Upper lobe of right lung (tissue), 1 donor: Measurements from ENCODE around the gene MYO18B. TPM values are rescaled to one million over a fixed set of nuclear protein-coding genes. Genes with fewer than 3 reads are reported as not detected.
"Not testable (repeated sequence)": the region's sequence is repeated elsewhere in the genome, so short reads cannot be mapped to it uniquely, and the experiment has no call there.

Source experiments
- ATAC-seq: fragments of 200-7000 bp; cut with Tn5 transposase; one replicate; pipeline ENCODE4 v1.9.1; 2020; ENCODE audit warnings: mild to moderate bottlenecking, moderate library complexity
- DNase-seq: peaks from one replicate; pipeline ENCODE4 v3.0.0-alpha.2; 2020
- H3K27ac ChIP-seq: fragments of 200-600 bp; one replicate; pipeline ENCODE4 v1.8.0; 2022
- H3K27me3 ChIP-seq: fragments of 200-600 bp; one replicate; pipeline ENCODE4 v1.8.0; 2022; ENCODE audit warnings: mild to moderate bottlenecking
- H3K36me3 ChIP-seq: fragments of 200-600 bp; one replicate; pipeline ENCODE4 v1.8.0; 2022
- H3K4me1 ChIP-seq: fragments of 200-600 bp; one replicate; pipeline ENCODE4 v1.8.0; 2022
- H3K4me3 ChIP-seq: fragments of 200-600 bp; one replicate; pipeline ENCODE4 v1.8.0; 2022; ENCODE audit warnings: mild to moderate bottlenecking
- H3K9me3 ChIP-seq: fragments of 200-600 bp; one replicate; pipeline ENCODE4 v1.8.0; 2022
- intact Hi-C: fragments of 100-400 bp; cut with DNase I; formaldehyde crosslinking; loops from one replicate; pipeline ENCODE4 v1.11.0; 2022
- total RNA-seq: library from RNA; stranded (reverse); fragmentation: NEBNext Ultra II Directional; extraction: Animal tissue kit (Norgen Biotek cat#: 25700); gene quantifications from one replicate; pipeline ENCODE4 v1.2.1, GENCODE V29; 2021
- TF ChIP-seq, protein P1 (sequence below): fragments of 200-600 bp; IDR thresholded peaks from one replicate; pipeline ENCODE4 v1.8.0; 2022; ENCODE audit warnings: antibody characterized with exemption
- donor health status: DM: no; HTN: yes; CAD: no; lungs with severe emphysema.

MYO18B gene
- total RNA-seq, 1 donor from 2014 or later: 0.14 TPM

DNA sequence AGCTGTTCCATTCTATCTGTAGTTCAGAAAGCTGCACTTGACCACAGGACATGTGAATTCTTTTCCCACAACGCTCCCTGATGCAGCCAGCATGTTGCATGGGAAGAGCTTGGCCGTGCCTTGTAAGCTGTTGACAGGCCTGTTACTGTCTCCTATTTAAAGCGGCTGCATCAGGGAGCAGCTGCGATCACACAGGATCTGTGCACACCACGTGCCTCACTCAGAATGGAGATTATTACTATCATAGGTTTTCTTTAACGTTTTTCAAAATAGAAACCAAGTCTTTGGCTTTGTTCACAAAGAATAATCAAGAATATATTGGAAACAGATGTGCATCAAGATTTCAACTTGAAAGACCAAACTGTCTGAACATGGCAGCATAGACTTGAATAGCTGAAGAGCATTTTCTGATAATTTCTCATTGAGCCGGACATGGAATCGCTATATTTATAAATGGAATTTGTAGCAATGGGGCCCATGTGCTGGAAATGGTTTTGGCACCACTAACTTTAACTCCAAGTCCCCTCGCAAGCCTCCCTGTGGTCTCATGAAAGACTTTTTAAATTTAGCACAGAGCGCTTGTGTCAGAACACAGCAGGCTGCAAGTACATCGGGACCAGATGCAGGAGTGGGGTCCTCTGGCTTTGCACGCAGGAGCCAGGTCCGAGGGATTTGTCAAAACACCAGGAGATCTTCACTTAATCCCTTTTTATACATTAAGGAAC, 40.8 kb upstream of the MYO18B start:
- DNase-seq: no peak
- TF ChIP-seq, protein P1, sequence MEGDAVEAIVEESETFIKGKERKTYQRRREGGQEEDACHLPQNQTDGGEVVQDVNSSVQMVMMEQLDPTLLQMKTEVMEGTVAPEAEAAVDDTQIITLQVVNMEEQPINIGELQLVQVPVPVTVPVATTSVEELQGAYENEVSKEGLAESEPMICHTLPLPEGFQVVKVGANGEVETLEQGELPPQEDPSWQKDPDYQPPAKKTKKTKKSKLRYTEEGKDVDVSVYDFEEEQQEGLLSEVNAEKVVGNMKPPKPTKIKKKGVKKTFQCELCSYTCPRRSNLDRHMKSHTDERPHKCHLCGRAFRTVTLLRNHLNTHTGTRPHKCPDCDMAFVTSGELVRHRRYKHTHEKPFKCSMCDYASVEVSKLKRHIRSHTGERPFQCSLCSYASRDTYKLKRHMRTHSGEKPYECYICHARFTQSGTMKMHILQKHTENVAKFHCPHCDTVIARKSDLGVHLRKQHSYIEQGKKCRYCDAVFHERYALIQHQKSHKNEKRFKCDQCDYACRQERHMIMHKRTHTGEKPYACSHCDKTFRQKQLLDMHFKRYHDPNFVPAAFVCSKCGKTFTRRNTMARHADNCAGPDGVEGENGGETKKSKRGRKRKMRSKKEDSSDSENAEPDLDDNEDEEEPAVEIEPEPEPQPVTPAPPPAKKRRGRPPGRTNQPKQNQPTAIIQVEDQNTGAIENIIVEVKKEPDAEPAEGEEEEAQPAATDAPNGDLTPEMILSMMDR: no peak
- Histone ChIP-seq H3K4me1 (no peaks in the 10 kb centered on the region), H3K36me3 (peaks cover 5% of the 10 kb centered on the region), H3K9me3 (no peaks in the 10 kb centered on the region), H3K27me3 (no peaks in the 10 kb centered on the region), H3K27ac (no peak overlapping the region), H3K4me3 (no peak overlapping the region)
- peak; percentile 58 for ATAC-seq
- intact Hi-C loops: loop anchor here (5.0 kb wide), 1 partner anchor 239 kb away; no protein-coding TSS in a partner anchor

DNA sequence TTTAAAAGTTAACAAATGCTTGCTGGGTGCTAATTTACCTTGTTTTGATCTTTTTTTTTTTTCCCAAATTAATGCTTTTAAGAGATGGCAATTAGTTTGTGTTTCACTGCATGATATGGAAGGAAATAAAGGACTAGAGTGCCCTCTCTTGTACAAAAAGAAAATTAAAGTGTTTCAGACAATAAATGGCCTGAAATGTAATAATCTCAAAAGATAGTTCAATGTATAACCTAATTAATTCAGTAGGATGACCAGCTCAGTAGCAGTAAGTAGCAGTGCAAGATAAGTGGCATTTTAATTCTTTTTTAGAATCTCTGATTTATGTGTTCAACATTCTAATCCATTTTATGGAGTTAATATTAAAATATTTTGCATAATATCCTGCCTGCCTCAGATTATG, 39.9 kb upstream of the MYO18B start:
- no peak overlapping the region for H3K27ac ChIP-seq
- no peaks in the 10 kb centered on the region for H3K27me3 ChIP-seq

DNA sequence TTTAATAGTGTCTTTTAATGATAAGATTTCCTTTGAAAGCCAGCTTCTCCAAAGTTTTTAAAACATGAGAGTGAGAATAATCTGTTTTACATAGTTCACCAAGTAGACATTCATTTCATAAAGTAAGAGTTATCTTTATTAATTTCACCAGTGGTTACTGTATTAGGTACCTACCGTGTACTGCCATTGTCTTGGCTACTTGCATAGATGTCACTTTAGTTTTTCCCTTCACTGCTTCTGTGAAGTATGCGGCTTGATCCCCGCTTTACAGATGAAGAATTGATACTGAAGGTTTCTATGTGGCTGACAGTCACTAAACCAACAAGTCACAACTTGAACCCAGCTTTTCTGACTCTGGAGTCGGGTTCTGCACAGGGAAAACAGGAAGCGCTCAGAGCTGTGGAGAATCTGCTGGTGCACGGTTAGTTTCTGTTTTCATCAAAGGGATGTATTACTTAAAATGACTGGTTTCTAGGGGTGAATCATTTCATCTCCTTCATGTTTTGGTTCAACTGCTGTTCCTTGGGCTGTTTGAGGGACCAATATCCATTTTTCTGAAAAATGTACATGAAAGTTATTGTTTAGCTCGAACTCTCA, 39.3 kb upstream of the MYO18B start:
- no peaks in the 10 kb centered on the region for H3K4me1 ChIP-seq
- no peak overlapping the region for H3K27ac ChIP-seq
- no peaks in the 10 kb centered on the region for H3K27me3 ChIP-seq
- H3K36me3 ChIP-seq: peaks cover 9% of the 10 kb centered on the region
- no peaks in the 10 kb centered on the region for H3K9me3 ChIP-seq
- TF ChIP-seq, protein P1: no peak
- ATAC-seq: no peak
- intact Hi-C loops: loop anchor here (5.0 kb wide), 1 partner anchor 240 kb away; no protein-coding TSS in a partner anchor
- no peak overlapping the region for H3K4me3 ChIP-seq
- no peak for DNase-seq

More for the DNA sequence above, 39.9 kb upstream of the MYO18B start:
- H3K9me3 ChIP-seq: no peaks in the 10 kb centered on the region
- H3K4me1 ChIP-seq: no peaks in the 10 kb centered on the region
- intact Hi-C loops: loop anchor here (5.0 kb wide), 1 partner anchor 240 kb away; no protein-coding TSS in a partner anchor
- H3K4me3 ChIP-seq: no peak overlapping the region
- DNase-seq (no peak), ATAC-seq (no peak)
- TF ChIP-seq, protein P1: peak; percentile 48
- H3K36me3 ChIP-seq: peaks cover 5% of the 10 kb centered on the region

DNA sequence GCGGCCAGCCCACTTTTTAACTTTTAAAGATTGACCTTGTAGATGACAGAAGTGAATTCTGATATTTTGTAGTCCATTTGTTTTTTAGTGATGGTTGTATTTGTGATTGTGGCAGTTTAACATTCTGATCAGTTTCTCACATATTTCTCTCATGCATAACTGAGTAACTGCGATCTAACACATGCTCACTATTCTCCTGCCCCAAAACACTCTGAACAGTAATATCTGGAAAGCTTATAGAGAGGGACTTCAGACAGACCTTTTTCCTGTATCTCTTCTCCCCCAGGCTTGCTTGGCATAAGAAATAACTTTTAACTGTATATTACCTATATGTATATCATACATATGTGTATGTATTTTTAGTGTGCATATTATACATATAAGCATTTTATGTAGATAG, 37.3 kb upstream of the MYO18B start:
- intact Hi-C loops: loop anchor here (5.0 kb wide), 1 partner anchor 242 kb away; no protein-coding TSS in a partner anchor
- TF ChIP-seq, protein P1: no peak
- DNase-seq: no peak

DNA sequence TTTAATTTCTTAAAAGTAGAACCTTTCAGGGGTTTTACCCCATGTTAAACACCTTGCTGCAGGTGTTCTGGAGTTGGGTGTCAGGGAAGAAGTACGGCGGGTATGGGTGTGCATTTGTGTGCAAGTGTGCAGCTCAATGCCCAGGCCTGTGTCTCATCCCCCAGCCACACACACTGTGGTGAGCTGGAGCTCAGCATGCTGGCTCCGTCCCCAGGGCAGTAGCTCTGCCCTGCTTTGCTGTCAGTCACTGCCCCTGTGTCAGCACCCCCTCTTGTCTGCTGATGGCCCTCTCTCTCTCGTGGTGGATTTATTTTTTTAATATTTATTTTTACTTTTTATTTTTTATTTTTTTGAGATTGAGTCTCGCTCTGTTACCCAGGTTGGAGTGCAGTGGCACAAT, 35.8 kb upstream of the MYO18B start:
- Histone ChIP-seq H3K36me3 (peaks cover 20% of the 10 kb centered on the region), H3K4me3 (no peak overlapping the region), H3K27ac (no peak overlapping the region), H3K27me3 (no peaks in the 10 kb centered on the region), H3K4me1 (no peaks in the 10 kb centered on the region), H3K9me3 (no peaks in the 10 kb centered on the region)
- ATAC-seq: no peak
- no peak for DNase-seq
- TF ChIP-seq, protein P1: no peak
- intact Hi-C loops: no loop called here

More for the DNA sequence above, 37.3 kb upstream of the MYO18B start:
- no peaks in the 10 kb centered on the region for H3K27me3 ChIP-seq
- H3K27ac ChIP-seq: no peak overlapping the region
- H3K4me3 ChIP-seq: no peak overlapping the region
- no peaks in the 10 kb centered on the region for H3K4me1 ChIP-seq
- no peaks in the 10 kb centered on the region for H3K9me3 ChIP-seq
- no peak for ATAC-seq
- peaks cover 11% of the 10 kb centered on the region for H3K36me3 ChIP-seq

DNA sequence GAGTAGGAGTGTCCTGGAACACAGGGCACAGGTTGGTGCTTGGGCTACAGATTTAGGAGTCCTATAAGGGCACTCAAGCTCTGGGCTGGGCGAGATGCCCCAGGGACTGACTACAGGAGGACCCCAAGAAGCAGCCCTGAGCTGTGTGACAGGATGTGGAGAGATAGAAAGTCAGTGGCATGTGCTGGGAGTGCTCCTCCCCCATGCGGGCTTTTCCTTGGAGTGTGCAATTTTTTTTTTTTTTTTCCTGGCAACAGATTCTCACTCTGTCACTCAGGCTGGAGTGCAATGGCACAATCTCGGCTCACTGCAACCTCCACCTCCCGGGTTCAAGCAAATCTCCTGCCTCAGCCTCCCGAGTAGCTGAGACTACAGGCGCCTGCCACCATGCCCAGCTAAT, 33.6 kb upstream of the MYO18B start:
- intact Hi-C loops: not testable (repeated sequence)

More for the DNA sequence above, 33.6 kb upstream of the MYO18B start:
- not testable (repeated sequence) for H3K27ac ChIP-seq, H3K4me1 ChIP-seq, ATAC-seq, DNase-seq, H3K9me3 ChIP-seq, H3K27me3 ChIP-seq, H3K4me3 ChIP-seq
- peaks cover 29% of the 10 kb centered on the region for H3K36me3 ChIP-seq
